Neural progenitor cell (in vitro differentiated cells): Measurements from ENCODE around the gene SHOC2. TPM values are rescaled to one million over a fixed set of nuclear protein-coding genes. Genes with fewer than 3 reads are reported as not detected.

Source experiments
- DNase-seq: peaks from one replicate; pipeline ENCODE4 v3.0.0-alpha.2; 2016; ENCODE audit warnings: low spot score
- H2AFZ ChIP-seq: fragments of 200-600 bp; sonication (generic); replicated peaks from 2 replicates; pipeline ENCODE4 v1.6.1; 2016; ENCODE audit warnings: antibody characterized with exemption
- H3F3A ChIP-seq: fragments of 200-600 bp; sonication (generic); 2 replicates; pipeline ENCODE4 v1.6.1; 2016; ENCODE audit warnings: antibody characterized with exemption, low read depth
- H3K27ac ChIP-seq: fragments of 200-600 bp; sonication (generic); 2 replicates; pipeline ENCODE4 v1.5.1; 2016; ENCODE audit warnings: mild to moderate bottlenecking
- H3K27me3 ChIP-seq: fragments of 200-600 bp; sonication (generic); 2 replicates; pipeline ENCODE4 v1.6.1; 2016; ENCODE audit warnings: mild to moderate bottlenecking, moderate library complexity
- H3K36me3 ChIP-seq: fragments of 200-600 bp; sonication (generic); 2 replicates; pipeline ENCODE4 v1.5.1; 2016
- H3K4me1 ChIP-seq: fragments of 200-600 bp; sonication (generic); 2 replicates; pipeline ENCODE4 v1.6.1; 2016; ENCODE audit warnings: mixed run types
- H3K4me2 ChIP-seq: fragments of 200-600 bp; sonication (generic); 2 replicates; pipeline ENCODE4 v1.6.1; 2016
- H3K4me3 ChIP-seq: fragments of 200-600 bp; sonication (generic); 2 replicates; pipeline ENCODE4 v1.5.1; 2016
- H3K79me2 ChIP-seq: fragments of 200-600 bp; sonication (generic); 2 replicates; pipeline ENCODE4 v1.6.1; 2016; ENCODE audit warnings: low read depth
- H3K9ac ChIP-seq: fragments of 200-600 bp; sonication (generic); 2 replicates; pipeline ENCODE4 v1.6.1; 2016
- H3K9me3 ChIP-seq: fragments of 200-600 bp; sonication (generic); 2 replicates; pipeline ENCODE4 v1.5.1; 2016; ENCODE audit warnings: low read depth
- H4K20me1 ChIP-seq: fragments of 200-600 bp; sonication (generic); 2 replicates; pipeline ENCODE4 v1.6.1; 2016; ENCODE audit warnings: low read depth
- H3K27ac Mint-ChIP-seq: 3 replicates; pipeline ENCODE4 v1.8.0; 2021; ENCODE audit warnings: mixed read lengths
- H3K27me3 Mint-ChIP-seq: 2 replicates; pipeline ENCODE4 v1.8.0; 2022; ENCODE audit warnings: low read depth, mild to moderate bottlenecking, inconsistent platforms, moderate library complexity, mixed read lengths; ENCODE audit not compliant: insufficient read depth
- H3K36me3 Mint-ChIP-seq: 3 replicates; pipeline ENCODE4 v1.8.0; 2021; ENCODE audit warnings: mixed read lengths
- H3K4me1 Mint-ChIP-seq: 3 replicates; pipeline ENCODE4 v1.8.0; 2021; ENCODE audit warnings: mixed read lengths
- H3K4me3 Mint-ChIP-seq: 3 replicates; pipeline ENCODE4 v1.8.0; 2021; ENCODE audit warnings: mild to moderate bottlenecking, moderate library complexity, mixed read lengths
- H3K9me3 Mint-ChIP-seq: 3 replicates; pipeline ENCODE4 v1.8.0; 2020; ENCODE audit warnings: mixed read lengths
- CTCF ChIP-seq: fragments of 200-600 bp; sonication (generic); IDR thresholded peaks from 2 replicates; pipeline ENCODE4 v1.5.1; 2017; ENCODE audit warnings: antibody characterized with exemption, mild to moderate bottlenecking
- EZH2 ChIP-seq: fragments of 200-600 bp; sonication (generic); IDR thresholded peaks from 2 replicates; pipeline ENCODE4 v1.6.1; 2017; ENCODE audit warnings: antibody characterized with exemption, mild to moderate bottlenecking, moderate library complexity
- EZH2phosphoT487 ChIP-seq: fragments of 200-600 bp; sonication (generic); IDR thresholded peaks from 2 replicates; pipeline ENCODE4 v1.6.1; 2017; ENCODE audit warnings: antibody characterized with exemption
- total RNA-seq: library from RNA; depleted of rRNA; stranded (reverse); fragments of >200 nt; gene quantifications from 2 replicates; pipeline ENCODE4 v1.2.3, GENCODE V29; 2015; ENCODE audit warnings: low replicate concordance

Gene SHOC2
- total RNA-seq, 1 donor from 2014 or later: 54.9 TPM

DNA sequence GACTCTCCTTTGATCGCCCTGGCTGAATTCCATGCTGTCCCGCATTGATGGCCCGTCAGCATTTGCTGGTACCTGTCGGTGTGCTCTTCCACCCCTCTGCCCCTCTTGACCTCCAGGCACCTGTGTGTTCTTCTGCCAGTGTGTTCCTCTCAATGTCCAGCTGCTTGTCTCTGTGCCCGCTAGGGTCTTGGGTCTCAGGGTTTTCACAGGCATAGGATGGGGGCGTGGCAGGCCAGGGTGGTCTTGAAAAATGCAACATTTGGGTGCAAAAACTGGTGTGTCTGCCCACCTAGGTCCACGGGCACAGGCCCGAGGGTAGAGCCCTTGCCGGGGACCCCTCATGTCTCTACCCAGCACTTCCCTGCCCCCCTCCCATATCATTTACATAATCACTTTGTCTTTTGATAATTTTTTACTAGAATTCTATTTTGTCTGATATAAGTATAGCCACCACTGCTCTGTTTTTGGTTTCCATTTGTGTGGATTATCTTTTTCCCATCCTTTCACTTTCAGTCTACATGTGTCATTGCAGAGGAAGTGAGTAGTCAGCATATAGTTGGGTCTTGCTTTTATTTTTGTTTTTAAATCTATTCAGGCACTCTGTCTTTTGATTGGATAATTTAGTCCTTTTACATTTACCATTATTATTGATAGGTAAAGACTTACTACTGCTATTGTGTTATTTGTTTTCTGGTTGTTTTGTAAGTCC lies 110.8 kb downstream of the SHOC2 start:
- H3K4me3 Mint-ChIP-seq: no peak overlapping the region
- H3K36me3 Mint-ChIP-seq: peaks cover 9% of the 10 kb centered on the region
- H3K9ac ChIP-seq: no peak overlapping the region
- no peaks in the 10 kb centered on the region for H4K20me1 ChIP-seq
- no peak overlapping the region for H3K4me3 ChIP-seq
- H3K4me2 ChIP-seq: no peak overlapping the region
- no peaks in the 10 kb centered on the region for H3K79me2 ChIP-seq
- H3K27me3 ChIP-seq: no peaks in the 10 kb centered on the region
- H3K27ac Mint-ChIP-seq: no peak overlapping the region
- H3K9me3 Mint-ChIP-seq: peaks cover 18% of the 10 kb centered on the region
- no peaks in the 10 kb centered on the region for H3K9me3 ChIP-seq
- DNase-seq: no peak
- no peak overlapping the region for H3K27ac ChIP-seq
- H2AFZ ChIP-seq: no peak overlapping the region
- H3K4me1 Mint-ChIP-seq: no peaks in the 10 kb centered on the region
- H3K4me1 ChIP-seq: no peaks in the 10 kb centered on the region
- peaks cover 5% of the 10 kb centered on the region for H3K36me3 ChIP-seq
- H3K27me3 Mint-ChIP-seq: no peaks in the 10 kb centered on the region
- TF ChIP-seq EZH2phosphoT487 (no peak), EZH2 (no peak), CTCF (no peak)
- no peaks in the 10 kb centered on the region for H3F3A ChIP-seq

DNA sequence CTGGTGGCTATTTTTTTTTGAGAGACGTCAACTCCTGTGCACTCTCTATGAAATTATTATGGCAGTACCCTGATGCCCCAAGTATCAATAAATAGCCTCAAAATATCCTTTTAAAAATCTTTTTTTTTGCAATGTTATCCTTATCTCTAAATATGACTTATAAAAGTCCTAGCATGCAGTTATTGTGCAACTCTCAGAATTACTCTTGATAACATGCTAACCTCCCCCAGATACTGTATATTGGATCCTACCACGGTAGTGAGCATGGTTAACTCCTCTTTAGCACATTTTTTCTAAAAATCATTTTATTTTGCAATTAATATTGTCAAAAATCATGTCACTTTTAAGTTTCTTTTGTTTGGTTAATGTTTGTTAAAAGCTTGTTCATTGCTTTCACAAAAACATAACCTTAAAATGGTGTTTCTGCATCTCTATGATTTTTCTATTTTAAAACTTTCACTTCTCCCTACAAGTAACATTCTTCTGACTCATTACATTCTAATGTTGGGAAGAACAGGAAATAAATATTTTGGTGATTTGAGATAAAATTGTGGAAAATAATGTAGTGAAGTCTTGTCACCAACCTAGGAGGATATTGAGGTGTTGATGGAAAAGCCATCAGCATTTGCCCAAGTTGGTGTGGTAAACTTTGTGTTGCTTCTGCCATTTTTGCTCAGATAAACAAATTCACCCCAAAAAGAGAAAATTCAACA lies 115.3 kb downstream of the SHOC2 start:
- H3K27ac ChIP-seq: no peak overlapping the region
- no peak overlapping the region for H3K4me2 ChIP-seq
- no peak overlapping the region for H2AFZ ChIP-seq
- H3K4me1 ChIP-seq: no peaks in the 10 kb centered on the region
- Mint-ChIP-seq H3K9me3 (peaks cover 27% of the 10 kb centered on the region), H3K4me3 (no peak overlapping the region), H3K27ac (no peak overlapping the region), H3K27me3 (no peaks in the 10 kb centered on the region), H3K36me3 (peaks cover 9% of the 10 kb centered on the region), H3K4me1 (no peaks in the 10 kb centered on the region)
- no peaks in the 10 kb centered on the region for H3F3A ChIP-seq
- H3K27me3 ChIP-seq: no peaks in the 10 kb centered on the region
- H4K20me1 ChIP-seq: no peaks in the 10 kb centered on the region
- H3K79me2 ChIP-seq: no peaks in the 10 kb centered on the region
- no peak for DNase-seq
- H3K9ac ChIP-seq: no peak overlapping the region
- H3K36me3 ChIP-seq: no peaks in the 10 kb centered on the region
- TF ChIP-seq EZH2phosphoT487: no peak
- TF ChIP-seq EZH2: no peak
- no peak for TF ChIP-seq CTCF
- H3K4me3 ChIP-seq: no peak overlapping the region
- peaks cover 9% of the 10 kb centered on the region for H3K9me3 ChIP-seq

DNA sequence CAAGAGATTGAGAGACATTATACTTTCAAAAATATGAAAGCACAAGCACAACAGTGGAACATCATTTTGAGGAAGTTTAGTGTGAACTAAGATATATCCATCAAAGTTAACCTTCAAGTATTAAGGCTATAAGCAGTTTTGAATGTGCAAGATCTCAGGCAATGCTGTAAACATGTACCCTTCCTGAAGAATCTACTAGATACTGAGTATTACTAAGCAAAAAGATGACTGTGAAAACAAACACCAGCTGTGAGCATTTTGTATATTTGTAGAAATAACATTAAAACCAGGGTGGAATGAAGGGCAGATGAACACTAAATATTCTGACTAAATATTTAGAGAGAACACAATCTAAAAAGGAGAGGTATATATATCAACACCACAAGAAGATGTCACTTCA lies 116.1 kb downstream of the SHOC2 start:
- Histone ChIP-seq H3K79me2 (no peaks in the 10 kb centered on the region), H3F3A (no peaks in the 10 kb centered on the region), H3K27ac (no peak overlapping the region), H3K9ac (no peak overlapping the region), H3K27me3 (no peaks in the 10 kb centered on the region), H3K9me3 (peaks cover 11% of the 10 kb centered on the region), H3K36me3 (no peaks in the 10 kb centered on the region), H3K4me2 (no peak overlapping the region), H4K20me1 (no peaks in the 10 kb centered on the region), H3K4me1 (no peaks in the 10 kb centered on the region), H2AFZ (no peak overlapping the region), H3K4me3 (no peak overlapping the region)
- peaks cover 2% of the 10 kb centered on the region for H3K27me3 Mint-ChIP-seq
- peaks cover 9% of the 10 kb centered on the region for H3K36me3 Mint-ChIP-seq
- no peak for TF ChIP-seq EZH2
- TF ChIP-seq CTCF: no peak
- TF ChIP-seq EZH2phosphoT487: no peak
- H3K9me3 Mint-ChIP-seq: peaks cover 32% of the 10 kb centered on the region
- no peak overlapping the region for H3K27ac Mint-ChIP-seq
- H3K4me3 Mint-ChIP-seq: no peak overlapping the region
- no peaks in the 10 kb centered on the region for H3K4me1 Mint-ChIP-seq
- DNase-seq: no peak
